AG09309 (cell line): ENCODE measurements around the gene UFSP2.
"Not testable (repeated sequence)": the region's sequence is repeated elsewhere in the genome, so short reads cannot be mapped to it uniquely, and the experiment has no call there.

Experiments used
- DNase-seq: peaks from one replicate; pipeline ENCODE4 v3.0.0-alpha.2; 2010; ENCODE audit warnings: low read depth
- H3K4me3 ChIP-seq: 2 replicates; pipeline ENCODE4 v1.5.1; 2011; ENCODE audit warnings: mild to moderate bottlenecking, low read depth, low read length, moderate library complexity; ENCODE audit not compliant: control insufficient read depth
- TF ChIP-seq, protein P1 (sequence below): IDR thresholded peaks from 2 replicates; pipeline ENCODE4 v1.5.1; 2011; ENCODE audit warnings: mild to moderate bottlenecking, low read depth, low read length, inconsistent platforms; ENCODE audit not compliant: insufficient read depth, control insufficient read depth; ENCODE audit errors: missing control alignments

The UFSP2 gene

DNA sequence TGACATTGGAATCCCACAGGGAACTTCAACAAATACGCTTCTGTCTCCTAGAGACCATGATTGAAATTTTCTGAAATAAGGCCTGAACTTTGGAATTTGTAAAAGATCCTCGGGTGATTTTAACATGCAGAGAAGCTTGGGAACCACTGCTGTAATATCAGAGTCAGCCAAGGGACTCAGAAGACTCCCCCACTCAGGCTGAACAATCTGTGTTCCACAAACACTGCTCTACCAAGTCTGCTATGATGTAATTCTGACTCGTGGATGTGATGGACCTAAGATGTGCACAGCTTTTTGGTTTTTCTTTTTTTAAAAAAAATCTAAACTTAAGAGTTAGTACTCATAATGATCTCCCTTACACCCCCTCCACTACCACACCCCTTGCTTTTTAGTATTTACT lies 56.0 kb downstream of the UFSP2 start:
- no peak for DNase-seq
- TF ChIP-seq, protein P1, sequence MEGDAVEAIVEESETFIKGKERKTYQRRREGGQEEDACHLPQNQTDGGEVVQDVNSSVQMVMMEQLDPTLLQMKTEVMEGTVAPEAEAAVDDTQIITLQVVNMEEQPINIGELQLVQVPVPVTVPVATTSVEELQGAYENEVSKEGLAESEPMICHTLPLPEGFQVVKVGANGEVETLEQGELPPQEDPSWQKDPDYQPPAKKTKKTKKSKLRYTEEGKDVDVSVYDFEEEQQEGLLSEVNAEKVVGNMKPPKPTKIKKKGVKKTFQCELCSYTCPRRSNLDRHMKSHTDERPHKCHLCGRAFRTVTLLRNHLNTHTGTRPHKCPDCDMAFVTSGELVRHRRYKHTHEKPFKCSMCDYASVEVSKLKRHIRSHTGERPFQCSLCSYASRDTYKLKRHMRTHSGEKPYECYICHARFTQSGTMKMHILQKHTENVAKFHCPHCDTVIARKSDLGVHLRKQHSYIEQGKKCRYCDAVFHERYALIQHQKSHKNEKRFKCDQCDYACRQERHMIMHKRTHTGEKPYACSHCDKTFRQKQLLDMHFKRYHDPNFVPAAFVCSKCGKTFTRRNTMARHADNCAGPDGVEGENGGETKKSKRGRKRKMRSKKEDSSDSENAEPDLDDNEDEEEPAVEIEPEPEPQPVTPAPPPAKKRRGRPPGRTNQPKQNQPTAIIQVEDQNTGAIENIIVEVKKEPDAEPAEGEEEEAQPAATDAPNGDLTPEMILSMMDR, result no peak
- no peak overlapping the region for H3K4me3 ChIP-seq

DNA sequence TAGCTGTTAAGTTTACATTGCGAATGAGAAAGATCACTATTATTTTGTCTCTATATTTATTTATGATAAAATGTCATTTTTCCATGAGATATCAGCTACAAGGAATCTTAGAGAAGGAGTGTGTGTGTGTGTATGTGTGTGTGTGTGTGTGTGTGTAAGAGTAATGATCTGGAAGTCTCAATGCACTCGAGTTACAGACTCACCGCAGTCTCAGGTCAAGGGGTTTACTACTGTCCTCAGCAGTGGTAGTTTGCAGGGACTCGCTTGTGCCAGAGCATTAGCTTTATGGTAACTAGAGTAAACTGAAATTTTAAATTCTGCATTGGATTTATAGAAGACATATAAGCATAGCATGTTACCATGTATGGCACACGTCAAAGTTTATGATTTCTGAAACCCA lies 60.9 kb downstream of the UFSP2 start:
- TF ChIP-seq, protein P1, result no peak
- no peak overlapping the region for H3K4me3 ChIP-seq
- DNase-seq, result no peak

DNA sequence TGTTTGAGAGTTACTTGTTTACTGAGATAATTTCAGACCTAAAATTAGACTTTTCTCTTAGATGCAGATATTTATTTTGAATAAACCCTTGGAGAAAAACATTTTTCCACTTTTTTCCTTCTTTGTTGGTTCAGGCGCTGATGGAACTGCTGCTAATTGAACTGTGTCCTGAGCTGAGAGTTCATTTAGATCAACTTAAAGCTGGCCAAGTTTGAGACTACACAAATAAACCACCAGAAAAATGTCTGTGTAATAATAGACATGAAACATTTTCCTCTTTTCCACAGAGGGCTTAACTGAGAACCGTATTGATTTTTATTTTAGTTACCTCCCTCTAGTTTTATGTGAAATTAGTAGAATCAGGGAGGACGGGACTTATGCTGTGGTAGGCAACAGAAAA lies 62.5 kb downstream of the UFSP2 start:
- no peak overlapping the region for H3K4me3 ChIP-seq
- TF ChIP-seq, protein P1, result no peak
- no peak for DNase-seq

DNA sequence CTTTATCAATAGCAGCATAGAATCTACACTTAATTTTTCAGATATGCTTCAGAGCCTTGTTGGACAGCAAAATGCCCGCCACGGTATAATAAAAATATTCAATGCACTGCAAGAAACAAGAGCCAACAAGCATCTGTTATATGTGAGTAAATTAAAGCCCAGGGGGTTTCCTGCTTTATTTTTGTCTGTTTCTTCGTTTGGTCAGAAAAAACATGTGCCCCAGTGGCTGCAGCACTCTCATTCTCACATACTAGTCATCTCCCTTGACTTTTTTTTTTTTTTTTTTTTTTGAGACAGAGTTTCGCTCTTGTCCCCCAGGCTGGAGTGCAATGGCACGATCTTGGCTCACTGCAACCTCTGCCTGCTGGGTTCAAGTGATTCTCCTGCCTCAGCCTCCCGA lies 63.2 kb downstream of the UFSP2 start:
- not testable (repeated sequence) for DNase-seq, H3K4me3 ChIP-seq

DNA sequence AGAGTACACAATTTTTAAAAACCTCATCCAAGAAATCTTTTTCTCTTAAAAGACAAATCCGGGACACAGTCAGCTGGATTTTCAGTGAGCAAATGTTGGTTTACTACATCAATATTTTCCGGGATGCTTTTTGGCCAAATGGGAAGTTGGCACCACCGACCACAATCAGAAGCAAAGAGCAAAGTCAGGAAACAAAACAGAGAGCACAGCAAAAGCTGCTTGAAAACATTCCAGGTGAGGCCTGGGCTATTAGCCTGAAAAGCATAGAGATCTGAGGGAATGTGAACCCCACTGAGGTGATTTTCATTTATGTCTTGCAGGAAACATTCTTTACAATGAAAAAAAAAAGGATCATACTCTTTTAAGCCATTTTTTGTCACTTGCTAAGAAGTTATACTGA lies 63.9 kb downstream of the UFSP2 start:
- TF ChIP-seq, protein P1, result no peak
- no peak overlapping the region for H3K4me3 ChIP-seq
- DNase-seq, result no peak

DNA sequence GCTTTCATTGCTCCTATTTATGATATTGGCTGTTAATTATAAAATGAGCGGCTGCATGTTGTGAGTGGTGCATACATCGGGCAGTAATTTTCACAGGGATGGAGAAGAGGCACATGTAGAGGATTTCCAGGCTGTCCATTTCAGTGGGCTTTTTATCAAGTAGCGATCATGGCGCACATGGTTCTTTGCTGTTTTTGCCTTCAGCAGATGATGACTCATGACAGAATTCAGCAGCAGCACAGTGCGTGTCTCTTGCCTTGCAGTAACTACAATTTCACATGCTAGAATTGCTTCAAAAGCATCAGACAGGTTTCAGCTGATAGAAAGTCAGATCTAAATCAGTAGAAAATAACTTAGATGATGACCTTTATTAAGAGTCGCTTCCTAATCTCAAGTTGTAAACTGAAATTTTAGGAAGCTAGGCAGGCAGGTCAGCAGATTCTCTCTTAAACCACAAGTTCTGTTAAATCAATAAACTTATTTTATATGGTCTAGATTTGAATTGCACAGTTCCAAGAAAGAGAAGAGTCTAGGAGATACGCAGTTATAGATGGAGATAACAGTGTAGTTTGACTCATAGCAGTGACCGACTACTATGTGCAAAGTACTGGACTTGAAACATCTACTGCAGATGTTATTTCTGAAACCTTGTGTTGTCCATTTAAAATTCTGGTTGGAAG lies 65.9 kb downstream of the UFSP2 start:
- H3K4me3 ChIP-seq, result no peak overlapping the region
- TF ChIP-seq, protein P1, result no peak
- DNase-seq, result peak; percentile 60

DNA sequence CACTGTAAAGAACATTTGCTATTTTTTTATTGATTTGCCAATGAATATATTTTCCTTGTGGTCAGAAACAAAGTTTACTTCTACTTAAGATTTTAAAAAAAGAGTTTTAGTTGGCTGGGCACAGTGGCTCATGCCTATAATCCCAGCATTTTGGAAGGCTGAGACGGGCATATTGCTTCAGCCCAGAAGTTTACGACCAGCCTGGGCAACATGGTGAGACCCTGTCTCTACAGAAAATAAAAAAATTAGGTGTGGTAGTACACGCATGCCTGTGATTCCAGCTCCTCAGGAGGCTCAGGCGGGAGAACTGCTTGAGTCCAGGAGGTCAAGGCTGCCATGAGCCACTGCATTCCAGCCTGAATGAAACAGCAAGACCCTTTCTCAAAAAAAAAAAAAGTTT lies 66.8 kb downstream of the UFSP2 start:
- TF ChIP-seq, protein P1, result no peak
- H3K4me3 ChIP-seq, result no peak overlapping the region

More for the DNA sequence above, 66.8 kb downstream of the UFSP2 start:
- peak; percentile 53 for DNase-seq
